GM19238 (cell line): Measurements from ENCODE around the gene ADAMTS12.
A peak's percentile ranks its signal among the peaks of the same experiment; 100 is the strongest.

Experiments used
- DNase-seq: peaks from one replicate; pipeline ENCODE4 v3.0.0; 2011; ENCODE audit warnings: low spot score; ENCODE audit not compliant: insufficient read length

ADAMTS12 gene, protein sequence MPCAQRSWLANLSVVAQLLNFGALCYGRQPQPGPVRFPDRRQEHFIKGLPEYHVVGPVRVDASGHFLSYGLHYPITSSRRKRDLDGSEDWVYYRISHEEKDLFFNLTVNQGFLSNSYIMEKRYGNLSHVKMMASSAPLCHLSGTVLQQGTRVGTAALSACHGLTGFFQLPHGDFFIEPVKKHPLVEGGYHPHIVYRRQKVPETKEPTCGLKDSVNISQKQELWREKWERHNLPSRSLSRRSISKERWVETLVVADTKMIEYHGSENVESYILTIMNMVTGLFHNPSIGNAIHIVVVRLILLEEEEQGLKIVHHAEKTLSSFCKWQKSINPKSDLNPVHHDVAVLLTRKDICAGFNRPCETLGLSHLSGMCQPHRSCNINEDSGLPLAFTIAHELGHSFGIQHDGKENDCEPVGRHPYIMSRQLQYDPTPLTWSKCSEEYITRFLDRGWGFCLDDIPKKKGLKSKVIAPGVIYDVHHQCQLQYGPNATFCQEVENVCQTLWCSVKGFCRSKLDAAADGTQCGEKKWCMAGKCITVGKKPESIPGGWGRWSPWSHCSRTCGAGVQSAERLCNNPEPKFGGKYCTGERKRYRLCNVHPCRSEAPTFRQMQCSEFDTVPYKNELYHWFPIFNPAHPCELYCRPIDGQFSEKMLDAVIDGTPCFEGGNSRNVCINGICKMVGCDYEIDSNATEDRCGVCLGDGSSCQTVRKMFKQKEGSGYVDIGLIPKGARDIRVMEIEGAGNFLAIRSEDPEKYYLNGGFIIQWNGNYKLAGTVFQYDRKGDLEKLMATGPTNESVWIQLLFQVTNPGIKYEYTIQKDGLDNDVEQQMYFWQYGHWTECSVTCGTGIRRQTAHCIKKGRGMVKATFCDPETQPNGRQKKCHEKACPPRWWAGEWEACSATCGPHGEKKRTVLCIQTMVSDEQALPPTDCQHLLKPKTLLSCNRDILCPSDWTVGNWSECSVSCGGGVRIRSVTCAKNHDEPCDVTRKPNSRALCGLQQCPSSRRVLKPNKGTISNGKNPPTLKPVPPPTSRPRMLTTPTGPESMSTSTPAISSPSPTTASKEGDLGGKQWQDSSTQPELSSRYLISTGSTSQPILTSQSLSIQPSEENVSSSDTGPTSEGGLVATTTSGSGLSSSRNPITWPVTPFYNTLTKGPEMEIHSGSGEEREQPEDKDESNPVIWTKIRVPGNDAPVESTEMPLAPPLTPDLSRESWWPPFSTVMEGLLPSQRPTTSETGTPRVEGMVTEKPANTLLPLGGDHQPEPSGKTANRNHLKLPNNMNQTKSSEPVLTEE (N-terminal part only)

GRCh38 chr5:33891788-33892619 lies at the start of gene ADAMTS12:
Gene ADAMTS12 (minus strand): TSS chr5:33891990. CDS start chr5:33891856, 134 bp downstream.
- peak; percentile 27 for DNase-seq

DNA sequence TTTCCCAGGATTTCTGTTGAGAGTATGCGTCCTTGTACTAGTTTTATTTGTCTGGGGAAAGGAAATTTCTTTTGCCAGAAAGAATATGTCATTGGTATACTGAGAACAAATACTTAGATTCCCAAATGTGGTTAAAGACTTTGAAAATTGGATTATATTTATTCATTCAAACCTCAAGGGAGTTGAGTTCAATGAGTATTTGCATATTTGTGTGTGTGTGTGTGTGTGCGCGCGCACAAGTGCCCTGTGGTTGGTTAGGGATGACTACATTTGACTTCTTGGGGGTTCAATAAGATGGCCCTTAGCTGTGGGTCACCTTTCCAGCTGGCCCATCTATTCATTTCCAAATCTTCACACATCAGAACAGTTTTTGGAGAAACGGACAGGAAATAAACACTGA lies 49.3 kb upstream of the ADAMTS12 start:
- DNase-seq = no peak

DNA sequence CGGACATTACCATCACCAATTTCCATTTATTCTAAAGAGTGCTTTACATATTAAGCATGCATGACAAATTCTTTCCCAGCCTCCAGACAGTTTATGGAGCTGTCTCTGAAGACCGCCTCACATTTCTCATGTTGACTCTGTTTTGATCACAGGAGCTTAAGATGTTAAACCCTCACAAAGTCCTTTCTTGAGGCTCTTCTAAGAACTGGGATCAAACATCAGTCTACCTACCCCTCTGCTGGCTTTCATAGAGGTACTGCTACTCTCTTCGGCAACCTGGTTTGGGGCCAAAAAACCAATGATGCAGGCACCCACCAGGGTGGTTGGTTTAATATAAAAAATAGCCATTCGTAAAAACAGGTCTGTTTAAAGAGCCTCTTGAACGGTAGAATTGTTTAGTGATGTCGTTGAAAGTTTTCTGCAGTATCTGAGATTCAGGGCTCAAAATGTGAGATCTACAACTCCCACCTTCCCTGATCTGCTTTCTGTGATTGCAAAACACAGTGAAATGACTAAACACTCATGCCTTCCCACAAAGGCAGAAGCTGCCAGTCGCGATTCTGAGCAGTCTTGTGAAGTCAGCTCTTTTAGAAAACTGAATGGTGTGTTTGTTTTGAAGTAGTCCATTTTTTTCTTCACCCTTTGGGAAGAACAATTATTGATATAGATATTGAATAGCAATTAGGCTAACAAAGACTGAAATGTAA lies 47.9 kb upstream of the ADAMTS12 start:
- DNase-seq = no peak

DNA sequence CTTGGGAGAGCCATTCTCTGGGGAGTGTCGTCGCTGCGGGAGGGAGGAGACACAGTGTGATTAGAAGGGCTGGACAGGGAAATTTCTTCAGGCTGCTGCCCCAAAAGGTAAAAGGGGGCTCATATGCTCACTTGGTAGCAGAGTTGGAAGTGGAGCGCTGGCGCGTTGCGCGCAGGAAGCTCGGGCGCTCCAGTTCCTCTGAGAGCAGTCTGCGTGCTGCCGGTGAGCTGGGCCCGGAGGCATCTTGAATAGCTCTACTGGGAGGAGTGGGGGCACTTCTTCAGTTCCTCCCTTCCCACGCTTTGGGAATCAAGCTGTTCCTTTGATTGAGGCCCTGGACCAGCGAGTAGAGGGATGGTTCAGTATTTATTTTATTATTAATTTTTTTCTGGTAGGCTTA lies 47.1 kb upstream of the ADAMTS12 start:
- no peak for DNase-seq

DNA sequence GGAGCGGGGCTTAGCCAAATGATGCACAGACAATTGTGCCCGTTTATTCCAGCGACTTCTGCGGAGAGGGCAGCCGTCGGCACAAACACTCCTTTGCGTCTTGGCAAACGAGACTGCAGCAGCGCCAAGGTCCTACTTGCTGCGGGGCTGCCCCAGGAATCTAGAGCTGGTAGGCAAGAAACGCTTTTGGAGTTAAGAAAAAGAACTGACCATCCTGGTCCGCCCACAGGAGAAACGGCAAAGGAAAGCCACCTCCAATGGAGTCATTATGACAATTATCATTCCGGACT lies 46.7 kb upstream of the ADAMTS12 start:
- DNase-seq = no peak

GRCh38 chr5:33937707-33938506 lies 46.1 kb upstream of the ADAMTS12 start:
- no peak for DNase-seq

GRCh38 chr5:33937017-33937706 lies 45.4 kb upstream of the ADAMTS12 start:
- no peak for DNase-seq

- no peak for DNase-seq
Measured at GRCh38 chr5:33936381-33937016, 44.7 kb upstream of the ADAMTS12 start, which contains the start of gene RXFP3. Gene RXFP3 (plus strand): TSS chr5:33936386. CDS start chr5:33936741, 355 bp downstream.

- peak; percentile 47 for DNase-seq
Measured at GRCh38 chr5:33936004-33936380, 44.2 kb upstream of the ADAMTS12 start.

- no peak for DNase-seq
Measured at GRCh38 chr5:33934176-33934575, 42.4 kb upstream of the ADAMTS12 start.

DNA sequence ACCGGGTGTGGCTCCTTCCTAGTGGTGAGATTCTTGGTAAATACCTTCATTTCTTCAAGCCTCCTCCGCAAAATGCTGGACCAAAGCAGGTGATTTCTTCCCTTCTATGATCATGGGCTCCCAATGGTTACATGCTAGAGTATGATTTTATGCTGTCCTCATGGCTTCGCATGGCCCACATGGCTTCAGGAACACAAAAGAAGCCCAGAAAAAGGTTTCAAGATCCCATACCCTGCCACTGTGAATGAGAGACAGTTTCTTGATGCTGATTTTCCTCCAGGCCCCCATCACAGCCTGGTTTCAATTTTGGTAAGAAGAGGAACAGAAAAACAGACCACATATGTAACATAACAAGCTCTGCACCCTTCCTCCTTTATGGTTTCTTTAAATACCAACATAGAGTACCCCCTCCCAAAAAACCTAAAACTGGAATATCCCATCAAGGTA lies 42.0 kb upstream of the ADAMTS12 start:
- peak; percentile 40 for DNase-seq

DNA sequence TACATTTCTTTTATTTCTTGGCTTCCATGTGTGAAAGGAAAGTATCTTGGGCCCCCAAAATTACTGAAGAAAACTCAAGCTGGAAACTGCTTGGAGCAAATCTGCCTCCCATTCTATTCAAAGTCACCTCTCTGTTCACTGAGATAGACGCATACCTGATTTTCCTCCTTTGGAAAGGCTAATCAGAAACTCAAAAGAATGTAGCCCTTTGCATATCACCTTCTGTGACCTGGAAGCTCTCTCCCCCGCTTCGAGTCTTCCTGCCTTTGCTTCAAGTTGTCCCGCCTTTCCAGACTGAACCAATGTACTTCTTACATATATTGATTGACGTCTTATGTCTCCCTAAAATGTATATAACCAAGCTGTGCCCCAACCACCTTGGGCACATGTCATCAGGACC lies 39.3 kb upstream of the ADAMTS12 start:
- DNase-seq = no peak

DNA sequence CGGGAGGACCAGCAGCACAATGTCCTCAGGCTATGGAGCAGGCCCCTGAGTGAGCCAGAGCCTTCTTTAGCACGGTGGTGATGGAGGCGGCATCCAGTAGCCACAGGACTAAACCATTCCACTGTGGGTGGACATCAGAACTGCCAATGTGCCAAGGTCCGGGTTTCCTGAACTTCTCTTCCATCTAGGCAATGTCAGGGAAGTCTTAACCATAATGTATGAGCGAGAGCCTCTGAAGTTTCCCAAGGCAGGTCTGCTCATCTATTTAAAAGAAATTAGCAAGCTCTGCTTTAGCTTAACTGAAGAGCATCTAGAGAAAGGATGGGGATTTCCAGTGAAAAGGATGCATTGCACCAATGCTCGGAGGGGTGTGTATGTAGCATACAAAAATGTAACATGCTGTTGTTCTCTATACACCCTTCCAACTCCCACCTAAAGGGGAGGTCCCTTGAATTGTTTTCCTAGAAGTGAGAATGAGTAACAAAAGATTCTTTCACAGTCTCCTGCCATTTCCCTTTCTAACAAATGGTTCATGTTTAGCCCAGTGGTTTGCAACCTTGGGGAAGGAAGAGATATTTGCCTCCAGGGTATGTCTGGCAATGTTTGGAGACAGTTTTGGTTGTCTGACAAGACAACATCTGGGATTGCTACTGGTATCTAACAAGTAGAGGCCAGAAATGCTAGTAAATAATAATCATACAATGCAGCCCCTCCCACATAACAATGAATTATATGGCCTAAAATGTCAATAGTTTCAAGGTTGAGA lies 38.3 kb upstream of the ADAMTS12 start:
- no peak for DNase-seq

- no peak for DNase-seq
Measured at GRCh38 chr5:33928283-33928682, 36.5 kb upstream of the ADAMTS12 start.

GRCh38 chr5:33927685-33928084 lies 35.9 kb upstream of the ADAMTS12 start:
- no peak for DNase-seq

DNA sequence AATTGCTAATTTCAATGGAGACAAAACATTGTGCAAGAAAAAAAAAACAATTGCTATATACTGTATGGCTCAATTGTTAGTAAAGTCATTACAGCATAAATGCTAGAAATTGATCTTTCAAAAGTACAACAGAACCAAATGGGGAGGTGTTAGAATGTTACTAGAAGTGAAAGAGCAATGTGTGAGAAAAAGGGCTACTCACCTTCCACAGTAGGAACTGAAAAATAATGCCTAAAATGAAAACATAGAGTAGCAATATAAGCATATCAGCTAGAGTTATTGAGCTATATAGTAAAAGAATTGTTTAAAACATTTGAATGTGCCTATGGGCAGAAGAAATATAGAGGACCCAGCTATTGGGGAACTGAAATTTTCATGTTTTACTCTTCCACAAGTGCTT lies 33.5 kb upstream of the ADAMTS12 start:
- DNase-seq = no peak

- DNase-seq = no peak
Measured at GRCh38 chr5:33921002-33921401, 29.2 kb upstream of the ADAMTS12 start.
